HepG2 (cell line): Measurements from ENCODE around the gene ZNF726. TPM values are rescaled to one million over a fixed set of nuclear protein-coding genes. Genes with fewer than 3 reads are reported as not detected.

Experiments
- ATAC-seq: fragments of 200-7000 bp; cut with Tn5 transposase; 3 replicates; pipeline ENCODE4 v1.9.1; 2020; ENCODE audit warnings: mild to moderate bottlenecking, moderate library complexity
- BruUV-seq: library from RNA; stranded (reverse); fragments of 400-500 nt; replicated peaks from 2 replicates; lab custom pipeline; 2021; lab: Mats Ljungman, UMichigan
- CTCF ChIA-PET: fragments of 300-600 bp; formaldehyde crosslinking; extraction: SDS; loops from one replicate; lab custom pipeline; 2021; ENCODE audit warnings: low total read pairs, inconsistent platforms, low intra/inter-chr PET ratio; lab: Yijun Ruan, JAX
- POLR2A ChIA-PET: fragments of 350-600 bp; sonication (Branson Sonifier 250); formaldehyde crosslinking; loops from one replicate; lab custom pipeline; 2020; ENCODE audit warnings: antibody characterized with exemption, inconsistent platforms; lab: Yijun Ruan, JAX
- DNase-seq: peaks from one replicate; pipeline ENCODE4 v3.0.0-alpha.2; 2015; ENCODE audit warnings: low spot score
- FAIRE-seq: peaks from 3 replicates; lab custom pipeline; 2011; peaks lifted over from hg19 to GRCh38; lab: Jason Lieb, UNC
- H2AFZ ChIP-seq: one replicate; pipeline ENCODE4 v1.6.1; 2011; ENCODE audit warnings: low read length, inconsistent platforms
- H3K27ac ChIP-seq: fragments of 300-600 bp; 3 replicates; pipeline ENCODE4 v1.8.0; 2011; ENCODE audit warnings: mixed run types, mild to moderate bottlenecking, mixed read lengths, low read length, inconsistent platforms; ENCODE audit not compliant: insufficient read depth; ENCODE audit errors: extremely low read length
- H3K27me3 ChIP-seq, 2 experiments: fragments of 200-600 bp in 1 of 2; 2 replicates in 1 of 2; 3 replicates in 1 of 2; pipeline versions ENCODE4 v1.6.0 to v1.8.0; 2011; ENCODE audit warnings: low read length in 2 of 2, mild to moderate bottlenecking in 2 of 2, moderate library complexity in 2 of 2, inconsistent platforms in 1 of 2; ENCODE audit not compliant: insufficient read depth in 2 of 2, control insufficient read depth in 1 of 2
- H3K36me3 ChIP-seq, 2 experiments: fragments of 200-600 bp in 1 of 2; replicated peaks in 1 of 2; 2 replicates in 1 of 2; 3 replicates in 1 of 2; pipeline versions ENCODE4 v1.5.1 to v1.8.0; 2011; ENCODE audit warnings: low read length in 2 of 2, inconsistent platforms in 1 of 2; ENCODE audit not compliant: insufficient read depth in 2 of 2, control insufficient read depth in 1 of 2
- H3K4me1 ChIP-seq: 2 replicates; pipeline ENCODE4 v1.5.1; 2012; ENCODE audit warnings: low read length, inconsistent platforms; ENCODE audit not compliant: insufficient read depth
- H3K4me2 ChIP-seq: 2 replicates; pipeline ENCODE4 v1.6.0; 2011; ENCODE audit warnings: low read depth, low read length, inconsistent platforms
- H3K4me3 ChIP-seq, 3 experiments: fragments of 200-600 bp in 1 of 3; sonication (generic), shearing (Covaris generic) in 1 of 3; replicated peaks in 1 of 3; 2 replicates each; pipeline ENCODE4 v1.5.1; 2011 to 2016; ENCODE audit warnings: low read length in 3 of 3, inconsistent platforms in 2 of 3, low read depth in 2 of 3, mild to moderate bottlenecking in 2 of 3, control low read depth in 1 of 3, mixed read lengths in 1 of 3; ENCODE audit not compliant: insufficient read depth in 1 of 3
- H3K79me2 ChIP-seq: one replicate; pipeline ENCODE4 v1.6.1; 2011; ENCODE audit warnings: low read length, inconsistent platforms; ENCODE audit not compliant: insufficient read depth
- H3K9ac ChIP-seq: 2 replicates; pipeline ENCODE4 v1.6.0; 2011; ENCODE audit warnings: mild to moderate bottlenecking, low read depth, low read length, inconsistent platforms; ENCODE audit not compliant: insufficient read depth
- H3K9me3 ChIP-seq: 2 replicates; pipeline ENCODE4 v1.5.1; 2012; ENCODE audit warnings: mild to moderate bottlenecking, low read length
- H4K20me1 ChIP-seq: 2 replicates; pipeline ENCODE4 v1.6.0; 2011; ENCODE audit warnings: inconsistent platforms, mild to moderate bottlenecking, low read length, moderate library complexity; ENCODE audit not compliant: insufficient read depth
- CBX1 ChIP-seq: IDR thresholded peaks from one replicate; pipeline ENCODE4 v1.6.1; 2016; ENCODE audit warnings: antibody characterized with exemption, low read depth
- CTCF ChIP-seq: sonication (generic); formaldehyde crosslinking; IDR thresholded peaks from 2 replicates; pipeline ENCODE4 v1.5.0; 2020; ENCODE audit warnings: mild to moderate bottlenecking, missing genetic modification reagents, moderate library complexity
- GATAD1 ChIP-seq: IDR thresholded peaks from 2 replicates; pipeline ENCODE4 v1.6.1; 2016; ENCODE audit warnings: missing genetic modification reagents, missing compliant biosample characterization
- KMT2A ChIP-seq: sonication (generic); formaldehyde crosslinking; IDR thresholded peaks from 2 replicates; pipeline ENCODE4 v1.4.0; 2020; ENCODE audit warnings: missing genetic modification reagents
- MAZ ChIP-seq, 2 experiments: sonication (generic) in 1 of 2; formaldehyde crosslinking in 1 of 2; IDR thresholded peaks; 2 replicates each; pipeline versions ENCODE4 v1.5.0 to v1.6.1; 2012 to 2020; ENCODE audit warnings: low read depth in 2 of 2, mild to moderate bottlenecking in 2 of 2, borderline replicate concordance in 1 of 2, improper control_type of control experiment in 1 of 2, low read length in 1 of 2, missing genetic modification reagents in 1 of 2, moderate library complexity in 1 of 2
- NFAT5 ChIP-seq: sonication (generic); formaldehyde crosslinking; IDR thresholded peaks from 2 replicates; pipeline ENCODE4 v1.4.0; 2020; ENCODE audit warnings: missing genetic modification reagents
- ZNF644 ChIP-seq: IDR thresholded peaks from 2 replicates; pipeline ENCODE4 v1.6.1; 2016; ENCODE audit warnings: low read depth
- ZSCAN25 ChIP-seq: sonication (generic); formaldehyde crosslinking; IDR thresholded peaks from 2 replicates; pipeline ENCODE4 v1.8.0; 2022; ENCODE audit warnings: mild to moderate bottlenecking, missing genetic modification reagents
- in situ Hi-C: cut with HindIII; loops from 2 replicates; pipeline ENCODE4 v1.10.0; 2017; ENCODE audit warnings: low pct_unique_long_range_greater_than_20kb; ENCODE audit not compliant: extremely low pct_ligation_motif_present
- intact Hi-C: fragments of 100-400 bp; cut with micrococcal nuclease; formaldehyde crosslinking; loops from one replicate; pipeline ENCODE4 v1.10.0; 2022; ENCODE audit not compliant: unreplicated experiment
- polyA plus RNA-seq, 8 experiments: library from polyadenylated mRNA; depleted of rRNA in 3 of 8; stranded (reverse) in 7 of 8; unstranded in 1 of 8; fragments of >200 nt; fragmentation: Illumina TruSeq in 4 of 8; extraction: Trizol in 4 of 8; gene quantifications; 2 replicates each; pipeline versions ENCODE4 v1.2.1 to v1.2.3, GENCODE V29; 2011 to 2016; ENCODE audit warnings: low read depth in 4 of 8, missing spikeins in 1 of 8, mixed read lengths in 1 of 8; ENCODE audit not compliant: insufficient read depth in 1 of 8
- total RNA-seq, 5 experiments: library from RNA; depleted of rRNA; stranded (reverse); fragments of >200 nt; fragmentation: Illumina TruSeq; extraction: Trizol; gene quantifications; 2 replicates each; pipeline ENCODE4 v1.2.3, GENCODE V29; 2016; ENCODE audit warnings: low read depth in 1 of 5
- TF ChIP-seq, protein P1 (sequence below), 2 experiments: sonication (generic) in 1 of 2; formaldehyde crosslinking in 1 of 2; IDR thresholded peaks; 2 replicates each; pipeline versions ENCODE4 v1.5.1 to v1.6.1; 2011 to 2020; ENCODE audit warnings: borderline replicate concordance in 1 of 2, low read depth in 1 of 2, low read length in 1 of 2, mild to moderate bottlenecking in 1 of 2, missing genetic modification reagents in 1 of 2, moderate library complexity in 1 of 2

The ZNF726 gene
- total and polyA plus RNA-seq, 2 of the 13 experiments (the other 11 are each of a cell fraction or from before 2014, with no cell fraction given), result not detected

GRCh38 chr19:23908165-23908564, 6.5 kb upstream of the ZNF726 start:
- no TSS peak for BruUV-seq
- H4K20me1 ChIP-seq, result no peaks in the 10 kb centered on the region
- H3K27ac ChIP-seq, result no peak overlapping the region
- DNase-seq (no peak), ATAC-seq (no peak), FAIRE-seq (no peak)
- ChIA-PET POLR2A (no interaction called here), CTCF (no interaction called here)
- H3K36me3 ChIP-seq, result no peaks in the 10 kb centered on the region
- peaks cover 97% of the 10 kb centered on the region for H3K9me3 ChIP-seq
- H2AFZ ChIP-seq, result no peak overlapping the region
- no peaks in the 10 kb centered on the region for H3K27me3 ChIP-seq
- in situ Hi-C loops (no loop called here), intact Hi-C loops (no loop called here)
- no peak overlapping the region for H3K4me3 ChIP-seq
- TF ChIP-seq ZSCAN25 (CRISPR knock-in tag) (no peak), CTCF (CRISPR knock-in tag) (no peak), GATAD1 (no peak), MAZ (IDR thresholded peaks at IDR 0.05; ENCODE audit: borderline replicate concordance, low read depth, low read length) (no peak), MAZ (CRISPR knock-in tag; IDR thresholded peaks at IDR 0.05; ENCODE audit: low read depth) (no peak), KMT2A (CRISPR knock-in tag) (no peak), NFAT5 (CRISPR knock-in tag) (no peak), ZNF644 (CRISPR knock-in tag) (no peak), CBX1 (no peak)
- TF ChIP-seq, protein P1, sequence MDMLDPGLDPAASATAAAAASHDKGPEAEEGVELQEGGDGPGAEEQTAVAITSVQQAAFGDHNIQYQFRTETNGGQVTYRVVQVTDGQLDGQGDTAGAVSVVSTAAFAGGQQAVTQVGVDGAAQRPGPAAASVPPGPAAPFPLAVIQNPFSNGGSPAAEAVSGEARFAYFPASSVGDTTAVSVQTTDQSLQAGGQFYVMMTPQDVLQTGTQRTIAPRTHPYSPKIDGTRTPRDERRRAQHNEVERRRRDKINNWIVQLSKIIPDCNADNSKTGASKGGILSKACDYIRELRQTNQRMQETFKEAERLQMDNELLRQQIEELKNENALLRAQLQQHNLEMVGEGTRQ (IDR thresholded peaks at IDR 0.05; ENCODE audit: low read depth, low read length), result no peak
- TF ChIP-seq, protein P1 (CRISPR knock-in tag; IDR thresholded peaks at IDR 0.05; ENCODE audit: borderline replicate concordance), result no peak
- no peaks in the 10 kb centered on the region for H3K79me2 ChIP-seq
- H3K4me1 ChIP-seq, result no peaks in the 10 kb centered on the region
- no peak overlapping the region for H3K9ac ChIP-seq
- no peak overlapping the region for H3K4me2 ChIP-seq
